ENCODE measurements around the gene RSPRY1. TPM values are rescaled to one million over a fixed set of nuclear protein-coding genes. Genes with fewer than 3 reads are reported as not detected.

Gene RSPRY1
- total and polyA plus RNA-seq, 2 of the 8 experiments (the other 6 are each of a cell fraction or from before 2014, with no cell fraction given): 11.5 to 32.5 TPM

DNA sequence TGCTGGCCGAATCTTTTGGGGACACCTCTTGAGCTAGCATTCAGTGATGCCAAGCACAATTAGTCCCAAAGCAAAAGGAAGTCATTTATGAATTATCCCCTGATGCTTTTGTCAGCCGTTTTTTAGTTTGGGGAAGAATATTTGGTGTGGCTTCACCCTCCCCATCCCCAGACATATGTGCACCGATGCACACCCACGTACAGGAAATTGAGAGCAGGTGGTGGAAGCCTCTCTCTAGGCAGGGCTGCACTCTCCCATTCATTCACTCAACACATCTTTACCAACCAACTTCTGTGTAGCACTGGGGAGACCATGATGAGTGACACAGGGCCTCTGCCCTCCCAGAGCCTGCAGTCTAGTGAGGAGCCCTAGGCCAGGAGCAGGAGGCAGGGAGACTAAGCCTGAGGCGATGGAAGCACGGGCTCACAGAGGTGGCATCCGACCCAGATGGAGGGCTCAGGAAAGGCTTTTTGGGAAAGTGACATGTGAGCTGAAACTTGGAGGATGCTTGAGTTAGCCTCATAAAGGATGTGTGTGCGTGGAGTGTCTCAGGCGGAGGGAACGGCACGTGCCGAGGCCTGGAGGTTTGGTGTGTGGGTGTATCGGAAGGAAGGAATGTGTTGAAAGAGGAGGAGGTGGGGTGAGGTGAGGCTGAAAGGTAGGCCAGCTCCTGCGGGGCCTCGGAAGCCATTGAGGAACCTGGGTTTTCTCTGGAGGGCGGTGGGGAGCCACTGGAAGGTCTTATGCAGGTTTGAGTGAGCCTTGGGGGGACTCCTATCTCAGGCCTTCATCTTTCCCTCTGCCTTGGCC lies 44.1 kb upstream of the RSPRY1 start (continued):
- TF ChIP-seq, protein P1, sequence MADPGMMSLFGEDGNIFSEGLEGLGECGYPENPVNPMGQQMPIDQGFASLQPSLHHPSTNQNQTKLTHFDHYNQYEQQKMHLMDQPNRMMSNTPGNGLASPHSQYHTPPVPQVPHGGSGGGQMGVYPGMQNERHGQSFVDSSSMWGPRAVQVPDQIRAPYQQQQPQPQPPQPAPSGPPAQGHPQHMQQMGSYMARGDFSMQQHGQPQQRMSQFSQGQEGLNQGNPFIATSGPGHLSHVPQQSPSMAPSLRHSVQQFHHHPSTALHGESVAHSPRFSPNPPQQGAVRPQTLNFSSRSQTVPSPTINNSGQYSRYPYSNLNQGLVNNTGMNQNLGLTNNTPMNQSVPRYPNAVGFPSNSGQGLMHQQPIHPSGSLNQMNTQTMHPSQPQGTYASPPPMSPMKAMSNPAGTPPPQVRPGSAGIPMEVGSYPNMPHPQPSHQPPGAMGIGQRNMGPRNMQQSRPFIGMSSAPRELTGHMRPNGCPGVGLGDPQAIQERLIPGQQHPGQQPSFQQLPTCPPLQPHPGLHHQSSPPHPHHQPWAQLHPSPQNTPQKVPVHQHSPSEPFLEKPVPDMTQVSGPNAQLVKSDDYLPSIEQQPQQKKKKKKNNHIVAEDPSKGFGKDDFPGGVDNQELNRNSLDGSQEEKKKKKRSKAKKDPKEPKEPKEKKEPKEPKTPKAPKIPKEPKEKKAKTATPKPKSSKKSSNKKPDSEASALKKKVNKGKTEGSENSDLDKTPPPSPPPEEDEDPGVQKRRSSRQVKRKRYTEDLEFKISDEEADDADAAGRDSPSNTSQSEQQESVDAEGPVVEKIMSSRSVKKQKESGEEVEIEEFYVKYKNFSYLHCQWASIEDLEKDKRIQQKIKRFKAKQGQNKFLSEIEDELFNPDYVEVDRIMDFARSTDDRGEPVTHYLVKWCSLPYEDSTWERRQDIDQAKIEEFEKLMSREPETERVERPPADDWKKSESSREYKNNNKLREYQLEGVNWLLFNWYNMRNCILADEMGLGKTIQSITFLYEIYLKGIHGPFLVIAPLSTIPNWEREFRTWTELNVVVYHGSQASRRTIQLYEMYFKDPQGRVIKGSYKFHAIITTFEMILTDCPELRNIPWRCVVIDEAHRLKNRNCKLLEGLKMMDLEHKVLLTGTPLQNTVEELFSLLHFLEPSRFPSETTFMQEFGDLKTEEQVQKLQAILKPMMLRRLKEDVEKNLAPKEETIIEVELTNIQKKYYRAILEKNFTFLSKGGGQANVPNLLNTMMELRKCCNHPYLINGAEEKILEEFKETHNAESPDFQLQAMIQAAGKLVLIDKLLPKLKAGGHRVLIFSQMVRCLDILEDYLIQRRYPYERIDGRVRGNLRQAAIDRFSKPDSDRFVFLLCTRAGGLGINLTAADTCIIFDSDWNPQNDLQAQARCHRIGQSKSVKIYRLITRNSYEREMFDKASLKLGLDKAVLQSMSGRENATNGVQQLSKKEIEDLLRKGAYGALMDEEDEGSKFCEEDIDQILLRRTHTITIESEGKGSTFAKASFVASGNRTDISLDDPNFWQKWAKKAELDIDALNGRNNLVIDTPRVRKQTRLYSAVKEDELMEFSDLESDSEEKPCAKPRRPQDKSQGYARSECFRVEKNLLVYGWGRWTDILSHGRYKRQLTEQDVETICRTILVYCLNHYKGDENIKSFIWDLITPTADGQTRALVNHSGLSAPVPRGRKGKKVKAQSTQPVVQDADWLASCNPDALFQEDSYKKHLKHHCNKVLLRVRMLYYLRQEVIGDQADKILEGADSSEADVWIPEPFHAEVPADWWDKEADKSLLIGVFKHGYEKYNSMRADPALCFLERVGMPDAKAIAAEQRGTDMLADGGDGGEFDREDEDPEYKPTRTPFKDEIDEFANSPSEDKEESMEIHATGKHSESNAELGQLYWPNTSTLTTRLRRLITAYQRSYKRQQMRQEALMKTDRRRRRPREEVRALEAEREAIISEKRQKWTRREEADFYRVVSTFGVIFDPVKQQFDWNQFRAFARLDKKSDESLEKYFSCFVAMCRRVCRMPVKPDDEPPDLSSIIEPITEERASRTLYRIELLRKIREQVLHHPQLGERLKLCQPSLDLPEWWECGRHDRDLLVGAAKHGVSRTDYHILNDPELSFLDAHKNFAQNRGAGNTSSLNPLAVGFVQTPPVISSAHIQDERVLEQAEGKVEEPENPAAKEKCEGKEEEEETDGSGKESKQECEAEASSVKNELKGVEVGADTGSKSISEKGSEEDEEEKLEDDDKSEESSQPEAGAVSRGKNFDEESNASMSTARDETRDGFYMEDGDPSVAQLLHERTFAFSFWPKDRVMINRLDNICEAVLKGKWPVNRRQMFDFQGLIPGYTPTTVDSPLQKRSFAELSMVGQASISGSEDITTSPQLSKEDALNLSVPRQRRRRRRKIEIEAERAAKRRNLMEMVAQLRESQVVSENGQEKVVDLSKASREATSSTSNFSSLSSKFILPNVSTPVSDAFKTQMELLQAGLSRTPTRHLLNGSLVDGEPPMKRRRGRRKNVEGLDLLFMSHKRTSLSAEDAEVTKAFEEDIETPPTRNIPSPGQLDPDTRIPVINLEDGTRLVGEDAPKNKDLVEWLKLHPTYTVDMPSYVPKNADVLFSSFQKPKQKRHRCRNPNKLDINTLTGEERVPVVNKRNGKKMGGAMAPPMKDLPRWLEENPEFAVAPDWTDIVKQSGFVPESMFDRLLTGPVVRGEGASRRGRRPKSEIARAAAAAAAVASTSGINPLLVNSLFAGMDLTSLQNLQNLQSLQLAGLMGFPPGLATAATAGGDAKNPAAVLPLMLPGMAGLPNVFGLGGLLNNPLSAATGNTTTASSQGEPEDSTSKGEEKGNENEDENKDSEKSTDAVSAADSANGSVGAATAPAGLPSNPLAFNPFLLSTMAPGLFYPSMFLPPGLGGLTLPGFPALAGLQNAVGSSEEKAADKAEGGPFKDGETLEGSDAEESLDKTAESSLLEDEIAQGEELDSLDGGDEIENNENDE (IDR thresholded peaks at IDR 0.05; ENCODE audit: insufficient replicate concordance, low read length): no peak
- no peak for TF ChIP-seq BACH1 (IDR thresholded peaks at IDR 0.05; ENCODE audit: low read length)
- no peak for TF ChIP-seq TEAD4 (IDR thresholded peaks at IDR 0.05; ENCODE audit: low read depth, low read length)
- TF ChIP-seq SRF (IDR thresholded peaks at IDR 0.05; ENCODE audit: low read depth, low read length): no peak
- no peak for TF ChIP-seq ZNF274 (IDR thresholded peaks at IDR 0.05; ENCODE audit: borderline replicate concordance, extremely low read depth, low read length)
- TF ChIP-seq RFX5 (IDR thresholded peaks at IDR 0.05; ENCODE audit: borderline replicate concordance, low read depth, low read length): no peak
- TF ChIP-seq PHF8 (conservative IDR thresholded peaks at IDR 0.05; ENCODE audit: low read depth, low read length): no peak
- no peak for TF ChIP-seq NRF1 (IDR thresholded peaks at IDR 0.05; ENCODE audit: low read depth, low read length)
- no peak for TF ChIP-seq NANOG (IDR thresholded peaks at IDR 0.05; ENCODE audit: insufficient read depth, low read depth, low read length, poor library complexity, severe bottlenecking)
- TF ChIP-seq HDAC2 (IDR thresholded peaks at IDR 0.05; ENCODE audit: borderline replicate concordance in 1 of 2, low read depth in 2 of 2, low read length in 2 of 2): no peak

Measured in H1 (cell line).